COLO668 (cell line): ENCODE results near the gene SRMS.

Experiments
- DNase-seq: peaks from one replicate; lab custom pipeline; 2025; ENCODE audit not compliant: unreplicated experiment; lab: John Stamatoyannopoulos, UW

SRMS gene

GRCh38 chr20:63539441-63540370, 7.8 kb downstream of the SRMS start:
- no peak for DNase-seq

- DNase-seq = no peak
Observed at GRCh38 chr20:63539092-63539430, 8.5 kb downstream of the SRMS start.

GRCh38 chr20:63538204-63539091, 9.1 kb downstream of the SRMS start:
- DNase-seq = peak; percentile 75

GRCh38 chr20:63537525-63538203, 9.9 kb downstream of the SRMS start:
- DNase-seq = peak; percentile 90

- peak; percentile 54 for DNase-seq
Observed at GRCh38 chr20:63536997-63537524, 10.5 kb downstream of the SRMS start, which contains the start of gene PTK6. Gene PTK6 (minus strand): TSS chr20:63537376. CDS start chr20:63537314, 62 bp downstream.

- DNase-seq = peak; percentile 83
Observed at GRCh38 chr20:63536241-63536977, 11.1 kb downstream of the SRMS start.

- DNase-seq = peak; percentile 54
Observed at GRCh38 chr20:63534831-63535651, 12.5 kb downstream of the SRMS start.

- DNase-seq = no peak
Observed at GRCh38 chr20:63534427-63534830, 13.1 kb downstream of the SRMS start.

- DNase-seq = no peak
Observed at GRCh38 chr20:63533871-63534393, 13.6 kb downstream of the SRMS start.

GRCh38 chr20:63533388-63533787, 14.2 kb downstream of the SRMS start:
- no peak for DNase-seq

- DNase-seq = no peak
Observed at GRCh38 chr20:63532449-63532971, 15.0 kb downstream of the SRMS start.

- DNase-seq = no peak
Observed at GRCh38 chr20:63531686-63532448, 15.7 kb downstream of the SRMS start.

- no peak for DNase-seq
Observed at GRCh38 chr20:63530788-63531160, 16.8 kb downstream of the SRMS start.

GRCh38 chr20:63529861-63530787, 17.4 kb downstream of the SRMS start:
- no peak for DNase-seq

GRCh38 chr20:63529180-63529860, 18.2 kb downstream of the SRMS start:
- no peak for DNase-seq

GRCh38 chr20:63527184-63527583, 20.4 kb downstream of the SRMS start:
- no peak for DNase-seq

- DNase-seq = no peak
Observed at GRCh38 chr20:63525971-63526370, 21.6 kb downstream of the SRMS start.
